Hepatic stellate cell (primary cell): ENCODE measurements around the gene SECISBP2.
"Not testable (repeated sequence)": the region's sequence is repeated elsewhere in the genome, so short reads cannot be mapped to it uniquely, and the experiment has no call there.

Experiments used
- DNase-seq: peaks from one replicate; pipeline ENCODE4 v3.0.0; 2011; ENCODE audit warnings: low spot score

SECISBP2 gene

DNA sequence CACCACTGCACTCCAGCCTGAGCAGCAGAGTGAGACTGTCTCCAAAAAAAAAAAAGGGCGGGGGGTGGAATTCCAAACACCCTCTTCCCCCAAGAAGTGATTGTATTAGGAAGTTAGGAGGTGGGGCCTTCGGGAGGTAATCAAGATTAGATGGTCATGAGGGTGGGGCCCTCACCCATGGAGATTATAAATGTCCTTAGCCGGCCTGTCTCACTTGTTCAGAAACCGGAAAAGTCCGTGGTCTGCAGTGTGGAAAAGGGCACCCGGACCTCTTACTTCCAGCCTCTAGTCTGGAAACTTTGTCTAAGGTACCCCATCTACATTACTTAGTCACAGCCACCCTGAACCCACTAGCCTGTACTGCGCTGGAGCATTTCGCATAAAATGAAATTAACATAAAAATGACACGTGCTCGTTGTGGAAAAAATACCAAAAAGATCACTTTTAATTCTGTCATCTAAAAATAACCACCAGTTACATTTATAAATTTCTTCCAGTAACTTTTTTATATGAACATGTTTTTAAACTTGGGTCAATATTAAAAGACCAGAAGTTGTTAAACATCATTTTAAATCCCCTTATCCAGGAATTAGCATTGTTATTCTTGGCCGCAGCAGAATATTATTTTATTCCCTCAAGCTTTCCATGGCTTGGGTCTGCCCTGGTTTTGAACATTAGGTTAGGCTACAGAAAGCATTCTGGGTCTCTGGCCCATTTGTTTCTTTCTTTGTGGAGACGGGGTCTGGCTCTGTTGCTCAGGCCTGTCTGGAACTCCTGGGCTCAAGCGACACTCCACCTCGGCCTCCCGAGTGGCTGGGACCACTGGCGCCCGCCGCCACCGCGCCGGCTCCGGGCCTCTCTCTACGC is 8.5 kb upstream of the SECISBP2 start:
- DNase-seq, result no peak

DNA sequence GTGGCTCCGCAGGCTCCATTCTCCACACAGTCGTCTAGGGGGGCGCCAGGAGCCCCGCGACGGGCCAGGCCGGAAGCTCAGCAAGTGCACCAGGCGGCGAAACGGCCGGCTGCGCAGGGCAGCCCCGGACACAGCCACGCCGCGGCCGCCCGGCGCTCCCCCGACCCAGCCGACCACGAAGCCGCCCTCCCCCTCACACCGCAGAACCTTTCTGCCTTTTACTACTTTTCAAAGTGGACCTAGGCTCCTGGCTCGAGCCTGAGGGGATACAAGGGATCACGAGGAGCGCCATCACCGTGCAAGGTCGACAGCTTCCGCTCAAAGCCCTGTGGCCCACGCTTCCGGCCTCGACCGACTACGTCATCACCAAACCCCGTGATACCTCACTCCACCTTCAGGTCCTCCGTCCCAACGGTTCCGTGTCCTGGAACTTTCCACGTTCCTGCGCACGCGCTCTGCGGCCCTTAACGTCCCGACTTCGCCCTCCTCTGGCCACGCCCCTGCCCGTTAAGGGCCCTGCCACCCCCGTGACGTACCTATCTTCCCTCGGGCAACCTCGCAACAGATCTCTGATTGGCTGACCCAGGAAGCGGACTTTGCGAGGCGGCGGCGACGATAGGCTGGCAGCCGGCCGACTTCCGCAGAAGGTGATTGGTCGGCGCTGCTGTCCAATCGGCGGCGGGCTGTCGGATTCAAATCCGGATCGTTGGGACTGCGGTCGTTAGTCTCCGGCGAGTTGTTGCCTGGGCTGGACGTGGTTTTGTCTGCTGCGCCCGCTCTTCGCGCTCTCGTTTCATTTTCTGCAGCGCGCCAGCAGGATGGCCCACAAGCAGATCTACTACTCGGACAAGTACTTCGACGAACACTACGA is 7.6 kb upstream of the SECISBP2 start, which contains the start of gene CKS2:
TSS of gene CKS2 (plus strand) at position 721 of the 871 bp plus-strand sequence. CDS start at position 819, 98 bp downstream.
- peak; percentile 98 for DNase-seq

DNA sequence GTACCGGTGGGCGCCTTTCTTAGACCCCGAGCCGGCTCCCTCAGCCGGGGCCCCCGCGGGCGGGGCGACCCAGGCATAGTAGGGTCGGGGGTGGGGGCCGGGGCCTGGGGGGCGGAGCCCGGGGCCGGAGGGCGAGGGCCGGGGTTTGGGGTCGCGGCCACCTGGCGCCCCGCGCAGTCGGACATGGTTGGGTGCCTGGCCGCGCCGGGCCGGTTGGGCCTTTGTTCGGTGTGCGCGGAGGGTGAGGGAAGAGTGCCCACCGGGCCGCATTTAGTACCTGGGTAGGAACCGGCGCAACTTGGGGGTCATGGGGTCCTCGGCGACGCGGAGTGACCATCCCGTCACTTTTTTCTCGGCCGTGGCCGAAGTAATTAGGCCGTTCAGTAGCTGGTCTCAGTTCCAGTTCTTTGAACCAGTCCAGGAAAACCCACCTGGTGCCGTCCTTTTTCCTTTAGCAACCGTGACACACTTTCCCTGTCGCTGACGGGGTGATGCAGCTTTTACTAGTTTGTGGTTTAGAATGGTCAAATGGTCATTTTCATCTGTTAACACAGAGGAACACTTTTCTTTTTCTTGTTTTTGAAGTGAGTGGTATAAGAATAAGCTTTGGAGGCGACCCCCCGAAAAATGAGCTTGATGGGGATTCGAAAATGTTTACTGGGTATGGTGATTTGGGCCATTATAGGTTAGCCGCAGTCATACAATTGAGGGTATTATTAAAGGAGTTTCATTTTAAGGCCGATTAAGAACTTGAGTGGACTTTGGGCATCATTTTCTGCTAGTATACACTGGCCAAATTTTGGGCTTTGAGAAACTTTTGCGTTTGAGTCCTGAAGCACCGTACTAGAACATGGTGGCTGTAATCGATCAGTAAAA is 6.7 kb upstream of the SECISBP2 start:
- no peak for DNase-seq

DNA sequence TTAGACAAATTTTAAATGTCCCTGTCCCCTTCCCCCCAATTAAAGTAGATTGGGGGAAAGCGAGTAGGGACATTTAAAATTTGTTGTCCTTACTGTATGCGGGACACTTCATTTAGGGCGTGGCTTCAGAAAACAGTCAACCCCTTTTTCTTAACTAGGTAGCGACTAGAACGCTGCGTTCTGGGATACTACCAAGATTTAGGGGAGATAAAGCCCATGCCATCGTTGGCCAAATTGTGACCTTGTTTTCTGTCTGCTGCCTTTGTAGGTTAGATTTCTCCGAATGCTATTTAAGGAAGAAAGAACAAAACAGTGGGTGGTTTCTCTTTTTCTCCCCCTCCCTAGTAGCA is 6.1 kb upstream of the SECISBP2 start:
- DNase-seq, result peak; percentile 19

DNA sequence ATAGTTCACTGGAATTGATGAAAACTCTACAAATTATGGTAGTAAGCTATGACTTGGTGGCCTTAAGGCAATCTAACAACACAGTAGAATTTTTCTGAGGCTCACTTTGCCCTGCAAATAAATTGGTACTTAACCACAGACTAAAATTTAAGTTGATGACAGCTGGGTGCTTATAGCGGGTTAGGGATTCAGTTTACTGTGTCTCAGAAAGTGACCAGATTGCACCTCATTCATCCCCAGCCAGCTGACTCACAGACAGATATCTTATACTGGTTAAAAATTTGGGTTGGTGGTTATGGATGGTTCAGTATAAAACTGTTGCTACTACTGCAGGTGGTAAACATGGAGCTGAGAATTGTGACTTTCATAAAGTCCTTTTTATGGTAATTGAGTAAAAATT is 4.5 kb upstream of the SECISBP2 start:
- peak; percentile 11 for DNase-seq

DNA sequence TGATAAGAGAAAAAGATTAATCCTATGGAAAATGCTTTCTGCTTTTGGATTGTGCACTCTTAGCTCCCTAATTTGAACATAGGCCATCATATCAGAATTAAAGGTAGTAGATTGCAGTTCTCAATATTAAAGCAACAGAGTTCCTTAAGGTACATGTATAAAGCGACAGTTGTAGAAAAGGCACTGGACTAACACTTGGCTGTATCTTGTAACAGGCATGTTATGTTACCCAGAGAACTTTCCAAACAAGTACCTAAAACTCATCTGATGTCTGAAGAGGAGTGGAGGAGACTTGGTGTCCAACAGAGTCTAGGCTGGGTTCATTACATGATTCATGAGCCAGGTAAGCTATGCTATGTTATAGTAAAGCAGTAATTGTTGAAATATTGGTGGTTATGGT is 3.3 kb upstream of the SECISBP2 start:
- DNase-seq, result no peak

DNA sequence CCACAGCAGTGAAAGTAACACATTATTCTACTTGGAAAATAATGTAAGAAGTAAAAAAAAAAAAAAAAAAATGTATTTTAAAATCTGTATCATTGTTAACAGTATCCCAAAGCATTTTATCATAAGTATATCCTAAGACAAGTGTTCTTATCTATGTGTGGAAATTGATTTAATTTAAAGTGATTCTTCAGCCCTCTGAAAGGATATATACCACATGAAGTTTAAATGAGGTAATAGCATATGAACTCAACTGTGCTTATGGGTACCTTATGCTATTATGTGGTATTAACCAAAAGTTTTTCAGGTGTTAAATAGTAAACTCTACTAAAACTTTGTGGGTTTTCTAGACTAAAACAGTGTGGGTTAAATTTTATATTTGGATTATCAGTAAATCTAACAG is 2.8 kb upstream of the SECISBP2 start:
- no peak for DNase-seq

DNA sequence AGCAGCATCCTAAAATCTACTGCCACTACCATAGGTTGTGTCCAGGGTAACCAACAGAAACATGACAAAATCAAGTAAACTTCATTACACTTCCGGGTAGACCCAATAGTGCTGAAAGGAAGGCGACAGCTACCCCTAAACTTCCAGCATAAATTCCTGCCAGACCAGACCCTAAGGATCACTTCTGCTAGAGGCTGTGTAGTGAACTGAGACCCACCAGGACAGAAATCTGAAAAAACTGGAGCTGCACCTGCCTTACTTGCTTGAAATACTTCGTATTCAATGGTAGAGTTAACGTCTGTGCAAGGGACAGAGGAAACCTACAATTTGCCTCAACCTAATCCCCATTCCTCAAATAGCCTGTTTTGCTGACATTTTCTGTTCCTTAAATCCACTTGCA is 1.0 kb upstream of the SECISBP2 start:
- DNase-seq, result no peak

DNA sequence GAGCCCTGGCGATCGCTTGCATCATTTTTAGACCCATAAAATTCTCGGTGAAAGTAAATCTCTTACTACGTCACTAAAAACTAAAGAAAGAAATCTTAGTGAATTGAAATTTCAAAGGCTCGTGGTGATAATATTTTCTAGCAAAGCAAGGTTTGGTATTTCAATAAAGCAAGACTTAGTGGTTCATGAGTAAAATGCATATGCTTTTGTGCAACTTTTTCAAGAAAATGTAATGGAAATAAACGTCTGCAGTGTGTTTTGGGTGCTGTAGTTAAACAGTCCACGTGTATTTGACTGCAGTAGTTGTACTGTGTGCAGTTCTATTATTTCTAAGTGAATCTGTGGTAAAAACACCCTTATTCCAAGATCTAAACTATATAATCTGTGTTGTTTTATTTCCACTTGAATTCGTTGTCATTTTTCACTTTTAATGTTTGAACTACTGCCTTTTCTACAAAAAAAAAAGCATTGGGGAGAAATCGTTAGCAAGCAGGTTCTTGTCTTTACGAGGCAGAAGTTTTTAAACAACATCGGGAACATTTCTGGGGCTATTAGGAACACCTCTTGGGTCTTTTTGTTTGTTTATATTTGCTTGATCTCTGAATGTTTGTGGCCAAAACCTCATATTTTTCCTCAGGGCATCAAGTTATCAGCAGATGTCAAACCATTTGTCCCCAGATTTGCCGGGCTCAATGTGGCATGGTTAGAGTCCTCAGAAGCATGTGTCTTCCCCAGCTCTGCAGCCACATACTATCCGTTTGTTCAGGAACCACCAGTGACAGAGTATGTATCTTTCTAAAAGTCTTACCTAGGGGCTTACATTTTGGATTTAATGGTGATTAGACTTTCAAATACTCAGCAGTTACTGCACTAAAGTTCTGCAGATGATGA is 960 bp downstream of the SECISBP2 start:
- DNase-seq, result no peak

DNA sequence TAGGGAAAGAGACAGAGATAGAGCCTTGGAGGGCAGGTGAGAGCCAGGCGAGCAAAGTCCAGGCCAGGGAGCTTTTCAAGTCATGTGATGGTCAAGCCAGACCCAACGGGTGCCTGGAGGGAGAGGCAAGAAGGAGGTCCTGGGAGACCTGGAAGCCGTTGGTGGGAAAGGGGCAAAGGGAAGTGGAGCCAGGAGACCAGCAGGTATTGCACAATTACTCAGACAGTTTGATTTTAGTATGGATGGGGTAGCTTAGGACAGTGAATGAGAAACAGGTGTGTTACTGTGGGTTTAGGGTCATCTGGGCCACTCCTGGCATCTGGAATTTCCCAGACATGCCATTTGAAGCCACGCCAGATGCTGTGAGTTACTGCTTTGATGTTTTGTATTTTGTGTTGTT is 5.1 kb downstream of the SECISBP2 start:
- DNase-seq, result no peak

DNA sequence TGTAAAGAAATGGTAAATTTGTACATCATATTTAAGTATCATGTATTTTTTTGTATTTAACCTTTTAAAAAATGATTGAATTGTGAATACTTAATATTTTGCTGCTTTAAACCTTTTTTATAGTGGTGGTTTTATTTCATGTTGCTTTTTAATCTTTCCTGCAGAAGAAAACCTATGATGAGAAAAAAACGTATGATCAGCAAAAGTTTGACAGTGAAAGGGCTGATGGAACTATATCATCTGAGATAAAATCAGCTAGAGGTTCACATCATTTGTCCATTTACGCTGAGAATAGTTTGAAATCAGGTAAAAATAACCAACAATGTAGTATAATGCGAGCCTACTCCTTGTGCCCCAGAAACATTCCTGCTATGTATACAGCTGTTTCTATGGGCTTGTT is 7.4 kb downstream of the SECISBP2 start:
- no peak for DNase-seq

DNA sequence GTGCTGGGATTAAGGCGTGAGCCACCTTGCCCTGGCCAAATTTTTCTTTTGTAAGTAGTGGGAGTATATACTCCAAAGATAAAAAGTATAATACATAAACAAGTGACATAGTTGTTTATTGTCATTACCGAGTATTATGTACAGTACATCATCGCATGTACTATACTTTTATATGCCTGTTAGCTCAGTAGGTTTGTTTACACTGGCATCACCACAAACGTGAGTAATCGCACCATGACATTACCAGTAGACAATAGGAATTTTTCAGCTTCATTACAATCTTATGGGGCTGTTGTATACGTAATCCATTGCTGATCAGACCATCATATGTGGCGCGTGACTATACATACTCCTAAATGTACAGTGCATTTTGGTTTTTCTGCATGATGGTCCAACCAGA is 9.8 kb downstream of the SECISBP2 start:
- DNase-seq, result no peak

DNA sequence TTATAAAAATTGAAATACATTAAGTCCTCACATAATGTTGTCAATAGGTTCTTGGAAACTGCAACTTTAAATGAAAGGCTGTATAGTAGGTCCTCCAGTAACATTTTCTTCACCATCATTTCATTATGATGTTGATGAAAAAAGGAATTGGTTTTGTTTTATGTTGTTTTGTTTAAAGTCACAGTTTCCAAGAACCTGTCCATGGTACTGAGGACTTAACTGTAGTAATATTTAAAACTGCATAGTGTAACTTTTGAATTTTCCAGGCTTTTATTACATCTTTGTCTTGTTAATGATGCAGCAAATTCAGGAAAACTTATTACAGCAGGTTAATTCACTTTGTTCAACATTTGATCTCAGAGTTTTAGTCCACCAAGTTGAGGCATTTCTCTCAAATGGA is 11.6 kb downstream of the SECISBP2 start:
- no peak for DNase-seq

DNA sequence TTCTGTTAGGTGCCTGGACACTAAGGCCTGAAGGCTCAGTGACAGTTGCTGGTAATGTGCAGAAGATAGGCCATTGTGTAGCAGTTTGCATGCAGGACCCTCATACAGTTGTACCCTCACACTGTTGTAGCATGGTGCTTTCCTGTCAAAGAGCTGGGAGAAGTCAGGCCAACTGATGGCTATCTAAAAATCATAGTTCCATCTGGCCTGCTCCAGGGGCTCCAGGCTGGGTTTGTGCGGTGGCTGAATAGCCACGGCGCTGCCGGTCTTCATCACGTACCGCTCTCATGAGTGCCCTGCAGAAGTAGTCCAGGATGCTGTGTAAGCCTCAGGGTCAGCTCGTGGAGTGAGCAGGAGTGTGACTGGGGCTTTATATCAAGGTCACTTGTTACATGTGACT is 12.2 kb downstream of the SECISBP2 start:
- no peak for DNase-seq

DNA sequence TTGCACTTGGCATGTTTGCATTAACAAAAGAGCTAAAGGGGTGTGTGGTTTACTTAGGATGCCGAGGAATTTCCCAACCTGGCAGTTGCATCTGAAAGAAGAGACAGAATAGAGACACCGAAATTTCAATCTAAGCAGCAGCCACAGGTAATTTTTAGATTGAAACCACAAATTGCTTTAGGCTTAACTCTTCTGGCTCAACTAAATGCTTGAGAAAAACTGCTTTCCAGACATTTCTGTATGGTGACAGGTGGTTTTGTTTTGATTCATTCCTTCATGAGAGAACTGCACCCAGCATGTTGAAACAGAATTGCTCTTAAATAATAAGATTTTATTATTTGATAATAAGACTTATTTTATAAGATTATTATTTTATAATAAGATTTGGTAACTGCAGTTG is 21.5 kb downstream of the SECISBP2 start:
- no peak for DNase-seq

DNA sequence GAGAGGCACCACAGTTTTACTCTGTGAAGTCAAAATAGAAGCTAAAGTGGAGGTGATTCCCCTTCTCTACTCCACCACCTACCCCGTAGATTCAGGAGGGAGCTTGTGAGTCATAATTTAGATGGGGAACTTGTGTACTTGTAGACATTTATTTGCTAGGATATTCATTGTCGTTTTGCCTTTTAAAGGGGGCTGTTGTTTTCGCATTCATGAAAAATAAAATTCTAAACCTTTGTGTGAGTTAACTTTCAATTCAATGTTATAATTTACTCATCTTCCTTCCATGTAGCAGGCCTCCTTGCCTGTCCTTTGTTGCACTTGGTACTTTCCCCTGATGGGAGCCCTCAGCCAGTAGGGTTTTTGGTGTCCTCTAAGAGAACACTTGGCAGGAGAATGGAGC is 22.0 kb downstream of the SECISBP2 start:
- DNase-seq, result no peak

DNA sequence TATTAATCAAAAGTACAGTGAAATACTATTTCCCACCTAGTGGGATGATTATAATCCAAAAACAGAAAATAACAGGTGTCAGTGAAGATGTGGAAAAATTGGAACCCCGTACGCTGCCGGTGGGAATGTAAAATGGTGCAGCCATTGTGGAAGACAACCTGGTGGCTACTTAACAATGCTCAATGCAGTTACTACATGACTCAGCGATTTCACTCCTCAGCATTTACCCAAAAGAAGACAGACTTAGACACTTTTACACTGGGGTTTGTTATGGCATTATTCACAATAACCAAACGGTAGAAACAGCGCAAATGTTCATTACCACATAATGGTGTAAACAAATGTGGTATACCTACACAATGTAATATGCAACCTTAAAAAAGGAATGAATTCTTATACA is 23.9 kb downstream of the SECISBP2 start:
- DNase-seq, result no peak

DNA sequence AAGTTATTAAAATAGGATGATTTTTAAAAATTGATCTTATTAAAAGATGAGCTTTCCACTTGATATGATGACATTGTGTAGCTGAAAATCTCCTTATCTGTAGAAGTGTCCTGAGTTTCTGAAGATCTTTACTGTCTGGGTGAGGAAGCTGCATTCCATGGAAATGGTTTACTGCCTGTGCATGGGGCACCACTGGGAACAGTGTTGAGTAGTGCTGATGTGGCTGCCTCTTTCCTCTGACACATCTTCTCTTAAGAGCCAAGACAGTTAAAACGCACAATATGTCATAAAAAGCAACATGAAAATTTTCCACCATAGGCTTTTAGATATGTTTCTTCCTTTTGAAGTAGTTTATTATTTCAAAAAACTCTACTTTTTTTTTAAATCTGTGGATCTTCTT is 24.6 kb downstream of the SECISBP2 start:
- no peak for DNase-seq

DNA sequence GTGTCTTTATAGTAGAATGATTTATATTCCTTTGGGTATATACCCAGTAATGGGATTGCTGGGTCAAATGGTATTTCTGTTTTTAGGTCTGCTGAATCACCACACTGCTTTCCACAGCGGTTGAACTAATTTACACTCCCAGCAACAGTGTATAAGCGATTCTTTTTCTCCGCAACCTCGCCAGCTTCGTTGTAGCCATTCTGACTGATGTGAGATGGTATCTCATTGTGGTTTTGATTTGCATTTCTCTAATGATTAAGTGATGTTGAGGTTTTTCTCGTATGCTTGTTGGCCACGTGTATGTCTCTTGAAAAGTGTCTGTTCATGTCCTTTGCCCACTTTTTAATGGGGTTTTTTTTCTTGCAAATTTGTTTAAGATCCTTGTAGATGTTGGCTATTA is 25.5 kb downstream of the SECISBP2 start:
- DNase-seq, result not testable (repeated sequence)

DNA sequence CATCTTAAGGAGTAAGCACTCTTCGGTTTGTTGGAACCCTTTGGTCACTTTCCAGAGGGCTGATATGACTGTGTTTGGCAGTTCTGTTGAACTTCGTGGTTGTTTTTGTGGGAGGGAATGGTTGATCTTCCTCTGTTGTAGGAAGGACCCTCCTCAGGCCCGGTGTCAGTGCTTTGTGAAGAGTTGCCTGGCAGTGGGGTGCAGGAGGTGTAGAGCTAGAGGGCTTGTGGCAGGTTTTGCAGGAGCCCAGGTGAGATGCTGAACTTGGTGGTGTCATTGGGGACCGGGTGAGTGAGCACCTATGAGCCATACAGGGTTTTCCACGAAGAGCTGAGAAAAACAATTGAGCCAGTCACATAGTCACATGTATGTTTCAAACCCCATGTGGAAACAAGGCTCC is 27.2 kb downstream of the SECISBP2 start:
- no peak for DNase-seq

DNA sequence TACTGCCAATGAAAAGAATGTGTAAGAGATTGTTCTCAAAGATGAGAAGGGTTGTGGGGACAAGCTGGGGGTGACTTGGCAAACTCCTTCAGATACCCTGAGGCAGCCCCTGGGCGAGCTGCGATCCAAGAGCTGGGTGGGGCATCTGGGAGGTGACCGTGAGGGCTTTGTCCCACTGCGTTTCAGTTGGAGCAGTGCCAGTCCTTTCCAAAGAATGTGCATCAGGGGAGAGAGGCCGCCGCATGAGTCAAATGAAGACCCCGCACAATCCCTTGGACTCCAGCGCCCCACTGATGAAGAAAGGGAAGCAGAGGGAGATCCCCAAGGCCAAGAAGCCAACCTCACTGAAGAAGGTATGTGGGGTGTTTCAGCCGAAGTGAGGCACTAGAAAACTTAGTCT is 28.4 kb downstream of the SECISBP2 start:
- DNase-seq, result no peak
